ENCODE results near the gene DACH1. TPM values are rescaled to one million over a fixed set of nuclear protein-coding genes. Genes with fewer than 3 reads are reported as not detected.

Gene DACH1
- total RNA-seq, 1 experiment from 2014 or later: not detected

GRCh38 chr13:71768881-71769280 is 98.1 kb downstream of the DACH1 start (continued):
- no peak for TF ChIP-seq CBX3 (IDR thresholded peaks at IDR 0.05; ENCODE audit: low read depth)
- TF ChIP-seq ZFX (IDR thresholded peaks at IDR 0.05): no peak
- no peak for TF ChIP-seq CTCF (IDR thresholded peaks at IDR 0.05 in 2 of 3, conservative IDR thresholded peaks at IDR 0.05 in 1 of 3; ENCODE audit: borderline replicate concordance in 1 of 3, insufficient read depth in 1 of 3, low read depth in 2 of 3, low read length in 2 of 3)

GRCh38 chr13:71759651-71760511 is 107.1 kb downstream of the DACH1 start:
- no peaks in the 10 kb centered on the region for H4K20me1 ChIP-seq (ENCODE audit: insufficient read depth)

More at GRCh38 chr13:71759651-71760511, 107.1 kb downstream of the DACH1 start:
- H3K9me2 ChIP-seq (ENCODE audit: insufficient read depth): no peaks in the 10 kb centered on the region
- ATAC-seq: no peak
- CTCF ChIA-PET: no interaction called here
- no peak overlapping the region for H3K9ac ChIP-seq (ENCODE audit: low read length)
- H3K27me3 ChIP-seq (ENCODE audit: insufficient read depth, low read length): no peaks in the 10 kb centered on the region
- no peak overlapping the region for H3K27ac ChIP-seq (ENCODE audit: low read depth, low read length)
- no peaks in the 10 kb centered on the region for H3K4me1 ChIP-seq (ENCODE audit: control insufficient read depth in 1 of 2, insufficient read depth in 2 of 2, low read length in 2 of 2)
- no peaks in the 10 kb centered on the region for H3K9me3 ChIP-seq (ENCODE audit: control insufficient read depth in 1 of 2, insufficient read depth in 1 of 2, low read depth in 1 of 2, low read length in 2 of 2)
- H3K36me3 ChIP-seq (ENCODE audit: control insufficient read depth in 1 of 2, insufficient read depth in 2 of 2, low read length in 2 of 2): no peaks in the 10 kb centered on the region
- RAD21 ChIA-PET (ENCODE audit: low non-redundant PET in 1 of 2, low total read pairs in 2 of 2, uncharacterized antibody in 2 of 2, unreplicated experiment in 2 of 2): no interaction called here
- H3K4me2 ChIP-seq (ENCODE audit: low read length): no peak overlapping the region
- POLR2A ChIA-PET: no interaction called here
- H3K79me2 ChIP-seq (ENCODE audit: insufficient read depth, low read length): no peaks in the 10 kb centered on the region
- H3K4me3 ChIP-seq (replicated peaks in 1 of 2; ENCODE audit: low read depth in 1 of 2, low read length in 2 of 2): no peak overlapping the region
- DNase-seq (ENCODE audit: low read depth, low spot score): no peak
- TF ChIP-seq ZBTB33 (IDR thresholded peaks at IDR 0.05; ENCODE audit: extremely low read depth, insufficient replicate concordance, low read length) (no peak), CBX3 (IDR thresholded peaks at IDR 0.05; ENCODE audit: low read depth) (no peak), SRF (IDR thresholded peaks at IDR 0.05; ENCODE audit: low read depth) (no peak), EZH2 (IDR thresholded peaks at IDR 0.05) (no peak), POLR2AphosphoS5 (IDR thresholded peaks at IDR 0.05; ENCODE audit: low read depth, low read length) (no peak), YY1 (IDR thresholded peaks at IDR 0.05; ENCODE audit: extremely low read depth, insufficient replicate concordance, low read depth, low read length) (no peak), SIN3A (IDR thresholded peaks at IDR 0.05; ENCODE audit: low read depth) (no peak), SP1 (IDR thresholded peaks at IDR 0.05; ENCODE audit: low read depth) (no peak), POLR2A (IDR thresholded peaks at IDR 0.05; ENCODE audit: borderline replicate concordance, extremely low read depth, insufficient read depth, insufficient read length) (no peak)
- intact Hi-C loops (cut with micrococcal nuclease): no loop called here
- BruUV-seq (replicated peaks): no TSS peak
- no peak overlapping the region for H2AFZ ChIP-seq (ENCODE audit: low read depth, low read length, poor library complexity, severe bottlenecking)

All from HCT116 (cell line).